Astrocyte of the cerebellum (primary cell): ENCODE results near the gene RPS19.

Source experiments
- DNase-seq: peaks from one replicate; pipeline ENCODE4 v3.0.0-alpha.2; 2011; ENCODE audit warnings: low read depth
- H3K4me3 ChIP-seq: 2 replicates; pipeline ENCODE4 v1.5.1; 2011; ENCODE audit warnings: mild to moderate bottlenecking, low read depth, low read length, moderate library complexity
- CTCF ChIP-seq: IDR thresholded peaks from 2 replicates; pipeline ENCODE4 v1.5.1; 2012; ENCODE audit warnings: low read length, low read depth, moderate library complexity, mild to moderate bottlenecking; ENCODE audit errors: missing control alignments
- in situ Hi-C: cut with HindIII; loops from 2 replicates; pipeline ENCODE4 v1.10.0; 2017; ENCODE audit warnings: low sequenced_read_pairs

RPS19 gene

GRCh38 chr19:41917676-41918075 is 57.6 kb downstream of the RPS19 start:
- no peak overlapping the region for H3K4me3 ChIP-seq
- TF ChIP-seq CTCF = no peak
- in situ Hi-C loops = no loop called here
- DNase-seq = no peak

- in situ Hi-C loops = no loop called here
- no peak for TF ChIP-seq CTCF
- no peak overlapping the region for H3K4me3 ChIP-seq
- no peak for DNase-seq
Measured at GRCh38 chr19:41918095-41918494, 58.0 kb downstream of the RPS19 start.

GRCh38 chr19:41918653-41919244 is 58.7 kb downstream of the RPS19 start:
- TF ChIP-seq CTCF = no peak
- in situ Hi-C loops = no loop called here

GRCh38 chr19:41919948-41920712 is 60.1 kb downstream of the RPS19 start:
- TF ChIP-seq CTCF = no peak
- H3K4me3 ChIP-seq = no peak overlapping the region
- DNase-seq = no peak
- in situ Hi-C loops = no loop called here

More at GRCh38 chr19:41918653-41919244, 58.7 kb downstream of the RPS19 start:
- no peak for DNase-seq
- no peak overlapping the region for H3K4me3 ChIP-seq

- in situ Hi-C loops = no loop called here
- H3K4me3 ChIP-seq = no peak overlapping the region
- no peak for DNase-seq
- TF ChIP-seq CTCF = no peak
Measured at GRCh38 chr19:41920882-41921576, 61.0 kb downstream of the RPS19 start.

- in situ Hi-C loops = no loop called here
- no peak for DNase-seq
- H3K4me3 ChIP-seq = no peak overlapping the region
- TF ChIP-seq CTCF = no peak
Measured at GRCh38 chr19:41921577-41922576, 61.8 kb downstream of the RPS19 start.
